GM19455 (cell line): Measurements from ENCODE around the gene PADI6.

Experiments used
- ATAC-seq: cut with Tn5 transposase; IDR thresholded peaks from one replicate; pipeline ENCODE4 v1.9.1; 2021; ENCODE audit not compliant: unreplicated experiment

The PADI6 gene

DNA sequence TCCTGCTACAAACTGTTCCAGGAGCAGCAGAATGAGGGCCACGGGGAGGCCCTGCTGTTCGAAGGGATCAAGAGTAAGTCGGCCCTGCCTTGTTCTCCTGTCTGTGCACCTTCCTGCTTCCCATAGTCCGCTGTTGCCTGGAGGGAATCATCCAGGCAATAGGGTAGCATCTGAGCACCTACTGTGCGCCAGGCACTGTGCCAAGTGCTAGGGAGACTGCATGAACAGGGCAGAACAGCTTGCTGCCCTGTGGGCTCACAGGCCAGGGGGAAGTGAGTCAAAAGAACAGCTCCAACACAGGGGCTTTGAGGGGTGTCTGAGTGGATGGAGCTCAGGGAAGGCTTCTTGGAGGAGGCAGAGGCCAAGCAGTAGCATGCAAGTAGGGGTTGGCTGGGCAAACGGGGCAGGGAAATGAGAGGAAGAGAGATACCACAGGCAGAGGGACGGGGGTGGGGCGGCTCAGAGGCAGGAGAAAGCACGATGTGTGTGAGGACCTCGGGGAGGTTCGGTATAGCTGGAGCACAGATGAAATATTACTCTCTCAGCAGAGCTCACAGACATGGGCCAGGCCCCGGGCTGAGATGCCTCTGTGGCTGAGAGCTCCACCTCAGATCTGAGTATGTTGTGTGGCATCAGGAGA, 15.5 kb upstream of the PADI6 start:
- ATAC-seq: no peak

DNA sequence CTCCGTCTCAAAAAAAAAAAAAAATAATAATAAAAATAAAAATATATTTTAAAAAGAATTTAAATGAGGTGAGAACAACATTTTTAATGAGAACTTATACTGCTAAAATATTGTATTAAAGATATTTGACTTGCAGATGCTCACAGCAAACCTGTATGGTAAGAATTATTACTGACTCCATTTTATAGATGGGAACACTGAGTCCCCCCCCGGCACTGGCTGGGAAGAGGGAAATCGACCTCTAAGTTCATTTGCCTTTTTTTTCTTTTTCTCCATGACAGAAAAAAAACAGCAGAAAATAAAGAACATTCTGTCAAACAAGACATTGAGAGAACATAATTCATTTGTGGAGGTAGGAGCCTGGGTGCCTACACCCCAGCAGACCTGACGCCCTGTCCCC, 13.4 kb upstream of the PADI6 start:
- no peak for ATAC-seq

DNA sequence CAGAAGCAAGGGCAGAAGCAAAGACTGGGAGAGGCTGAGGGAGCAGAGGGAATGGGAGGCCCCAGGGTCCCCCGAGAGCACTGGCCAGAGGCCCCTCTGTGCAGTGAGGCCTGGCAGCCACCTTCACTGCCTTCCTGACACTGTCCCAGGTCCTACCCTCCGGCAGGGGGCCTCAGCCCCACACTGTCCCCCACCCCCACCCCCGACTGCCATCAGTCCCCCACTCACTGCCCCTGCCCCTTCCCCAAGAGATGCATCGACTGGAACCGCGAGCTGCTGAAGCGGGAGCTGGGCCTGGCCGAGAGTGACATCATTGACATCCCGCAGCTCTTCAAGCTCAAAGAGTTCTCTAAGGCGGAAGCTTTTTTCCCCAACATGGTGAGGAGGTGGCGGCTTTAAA, 13.0 kb upstream of the PADI6 start:
- no peak for ATAC-seq

DNA sequence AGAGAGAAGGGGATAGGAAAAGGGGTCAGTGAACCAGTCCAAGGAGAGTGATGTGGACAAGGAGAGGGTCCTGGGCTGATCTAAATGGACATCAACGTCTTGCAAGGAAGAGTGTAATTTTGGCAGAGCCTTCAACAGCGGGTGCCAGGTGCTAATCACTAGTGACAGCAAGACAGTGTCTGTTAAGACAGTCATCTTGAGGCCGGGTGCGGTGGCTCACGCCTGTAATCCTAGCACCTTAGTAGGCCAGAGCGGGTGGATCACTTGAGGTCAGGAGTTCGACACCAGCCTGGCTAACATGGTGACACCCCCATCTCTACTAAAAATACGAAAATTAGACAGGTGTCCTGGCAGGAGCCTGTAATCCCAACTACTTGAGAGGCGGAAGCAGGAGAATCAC, 12.2 kb upstream of the PADI6 start:
- no peak for ATAC-seq

DNA sequence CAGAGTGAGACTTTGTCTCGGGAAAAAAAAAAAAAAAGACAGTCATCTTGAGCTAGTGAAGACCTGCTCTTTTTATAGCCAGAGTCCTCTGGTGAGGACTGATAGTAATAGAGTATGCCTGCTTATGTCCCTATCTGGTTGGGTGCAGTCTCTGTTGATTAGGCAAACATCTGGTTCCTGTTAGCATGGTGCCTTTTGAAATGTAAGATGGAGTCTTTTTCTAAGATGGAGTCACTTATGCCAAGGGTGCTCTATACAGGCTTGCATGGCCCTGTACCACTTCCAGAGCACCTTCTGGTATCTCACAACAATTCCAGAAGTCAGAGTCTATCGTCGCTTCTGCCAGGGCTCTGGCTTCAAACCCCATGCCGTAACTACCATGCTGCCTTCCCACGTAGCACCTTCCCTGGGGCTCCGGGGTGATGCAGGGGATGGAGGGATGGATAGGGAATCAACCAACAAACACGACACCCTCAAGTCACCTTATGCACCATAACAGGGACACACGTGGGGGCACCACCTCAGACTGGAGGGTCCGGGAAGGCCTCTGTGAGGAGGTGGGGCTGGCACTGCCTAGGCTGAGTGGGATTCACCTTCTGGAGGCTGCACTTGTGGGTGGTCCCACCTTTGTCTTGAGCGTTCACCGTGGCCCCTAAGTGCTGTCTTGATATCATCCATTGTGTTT, 11.6 kb upstream of the PADI6 start:
- ATAC-seq: no peak

DNA sequence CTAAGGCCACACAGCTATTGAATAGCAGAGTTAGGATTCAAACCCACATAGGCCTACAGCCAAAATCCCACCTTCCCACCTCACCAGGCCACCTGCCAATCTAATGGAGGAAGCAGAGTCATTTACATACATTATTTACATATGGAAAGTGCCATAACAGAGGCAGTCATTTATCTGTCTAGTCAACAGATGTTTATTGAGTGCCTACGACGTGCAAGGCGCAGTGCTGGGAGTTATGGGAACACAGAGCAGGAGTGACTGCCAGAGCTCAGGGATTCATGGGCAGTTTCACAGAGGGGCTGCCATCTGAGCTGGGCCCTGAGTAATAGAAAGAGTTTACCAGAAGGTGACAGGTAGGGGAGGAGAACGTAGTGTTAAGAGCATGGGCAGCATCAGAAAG, 10.3 kb upstream of the PADI6 start:
- ATAC-seq: no peak

DNA sequence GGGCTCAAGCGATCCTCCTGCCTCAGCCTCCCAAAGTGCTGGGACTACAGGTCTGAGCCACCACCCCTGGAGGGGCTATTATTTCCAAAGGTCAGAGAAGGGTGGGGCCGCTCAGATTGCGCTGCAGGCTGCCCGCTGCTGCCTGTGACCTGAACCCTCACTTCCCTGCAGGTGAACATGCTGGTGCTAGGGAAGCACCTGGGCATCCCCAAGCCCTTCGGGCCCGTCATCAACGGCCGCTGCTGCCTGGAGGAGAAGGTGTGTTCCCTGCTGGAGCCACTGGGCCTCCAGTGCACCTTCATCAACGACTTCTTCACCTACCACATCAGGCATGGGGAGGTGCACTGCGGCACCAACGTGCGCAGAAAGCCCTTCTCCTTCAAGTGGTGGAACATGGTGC, 8.6 kb upstream of the PADI6 start:
- ATAC-seq: no peak

DNA sequence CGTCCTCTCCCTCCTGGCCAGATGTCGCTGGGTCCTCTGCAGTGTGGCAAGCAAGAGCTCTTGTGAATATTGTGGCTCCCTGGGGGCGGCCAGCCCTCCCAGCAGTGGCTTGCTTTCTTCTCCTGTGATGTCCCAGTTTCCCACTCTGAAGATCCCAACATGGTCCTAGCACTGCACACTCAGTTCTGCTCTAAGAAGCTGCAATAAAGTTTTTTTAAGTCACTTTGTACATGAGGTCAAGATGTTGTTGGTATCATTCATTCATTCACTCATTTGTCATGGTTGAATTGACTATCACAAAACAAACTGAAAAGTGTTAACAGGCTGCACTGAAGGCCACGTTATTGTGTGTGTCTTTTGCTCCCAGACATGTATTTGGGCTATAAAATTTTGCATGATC, 8.2 kb upstream of the PADI6 start:
- no peak for ATAC-seq

DNA sequence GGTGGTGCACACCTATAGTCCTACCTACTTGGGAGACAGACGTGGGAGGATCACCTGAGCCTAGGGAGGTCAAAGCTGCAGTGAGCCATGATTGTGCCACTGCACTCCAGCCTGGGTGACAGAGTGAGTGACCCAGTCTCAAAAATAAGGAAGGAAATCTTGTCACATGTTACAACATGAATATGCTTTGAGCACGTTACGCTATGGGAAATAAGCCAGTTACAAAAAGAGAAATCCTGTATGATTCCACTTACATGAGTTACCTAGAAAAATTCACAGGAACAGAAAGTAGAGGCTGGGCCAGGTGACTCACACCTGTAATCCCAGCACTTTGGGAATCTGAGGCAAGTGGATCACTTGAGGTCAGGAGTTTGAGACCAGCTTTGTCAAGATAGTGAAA, 6.7 kb upstream of the PADI6 start:
- ATAC-seq: no peak

DNA sequence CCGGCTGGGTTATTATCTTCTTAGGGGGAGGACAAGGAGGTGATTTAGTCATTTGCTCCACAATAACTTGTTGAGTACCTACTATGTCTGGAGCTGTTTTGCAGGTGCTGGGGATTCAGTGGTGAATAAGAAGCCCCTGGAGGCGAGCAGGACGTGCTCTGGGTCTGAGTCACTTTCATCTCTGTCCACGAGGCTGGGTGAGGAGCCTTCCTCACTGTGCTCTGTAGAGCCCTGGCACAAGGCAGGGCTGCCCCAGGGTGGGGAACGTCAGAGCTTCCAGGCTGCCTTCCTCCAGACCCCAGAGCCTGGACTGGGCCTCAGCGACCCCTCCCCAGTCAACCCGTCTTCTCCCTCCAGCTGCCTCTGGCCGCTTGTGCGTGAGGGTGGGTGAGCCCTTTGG, 2.5 kb upstream of the PADI6 start:
- no peak for ATAC-seq

DNA sequence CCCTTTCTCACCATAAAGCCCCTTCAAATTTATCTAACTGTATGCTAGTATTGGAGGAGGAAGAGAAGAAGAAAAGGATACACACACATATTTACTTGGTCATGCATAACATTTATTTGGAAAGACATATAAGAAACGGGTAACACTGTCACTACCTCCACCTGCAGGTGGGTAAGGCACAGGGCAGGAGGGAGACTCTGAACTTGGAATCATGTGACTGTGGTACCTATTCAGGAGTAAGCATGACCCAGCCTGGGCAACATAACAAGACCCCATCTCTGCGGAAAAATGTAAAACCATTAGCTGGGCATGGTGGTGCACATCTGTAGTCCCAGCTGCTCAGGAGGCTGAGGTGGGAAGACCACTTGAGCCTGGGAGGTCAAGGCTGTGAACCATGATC, 1.4 kb upstream of the PADI6 start:
- ATAC-seq: no peak

DNA sequence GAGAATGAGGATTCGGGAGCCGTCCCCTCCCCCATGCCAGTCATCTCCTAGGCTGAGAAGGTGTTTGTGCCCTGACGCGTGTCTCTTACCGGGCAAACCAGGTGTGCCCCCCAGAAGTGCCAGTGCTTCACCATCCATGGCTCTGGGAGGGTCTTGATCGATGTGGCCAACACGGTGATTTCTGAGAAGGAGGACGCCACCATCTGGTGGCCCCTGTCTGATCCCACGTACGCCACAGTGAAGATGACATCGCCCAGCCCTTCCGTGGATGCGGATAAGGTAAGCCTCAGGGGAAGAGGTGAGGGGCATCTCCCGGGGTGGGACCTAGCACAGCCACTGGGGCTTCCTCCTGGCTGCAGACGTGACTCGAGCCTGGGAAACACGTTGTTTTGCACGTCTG, 959 bp downstream of the PADI6 start:
- no peak for ATAC-seq

DNA sequence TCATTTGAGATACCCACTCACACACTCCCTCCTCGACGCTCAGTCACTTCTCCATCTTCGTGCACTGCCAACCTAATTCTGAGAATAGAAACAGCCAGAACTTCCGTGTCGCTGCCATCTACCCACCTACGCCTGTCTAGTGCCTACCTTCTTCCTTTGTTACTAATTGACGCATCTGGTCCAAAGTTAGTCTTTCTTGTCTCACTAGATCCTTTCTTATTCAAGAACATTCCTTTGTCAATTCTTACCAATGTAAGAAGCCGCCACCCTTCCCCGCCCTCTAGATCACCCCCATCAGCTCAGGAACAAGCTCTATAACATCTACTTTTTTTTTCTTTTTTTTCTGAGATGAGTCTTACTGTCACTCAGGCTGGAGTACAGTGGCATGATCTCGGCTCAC, 3.7 kb downstream of the PADI6 start:
- ATAC-seq: no peak

DNA sequence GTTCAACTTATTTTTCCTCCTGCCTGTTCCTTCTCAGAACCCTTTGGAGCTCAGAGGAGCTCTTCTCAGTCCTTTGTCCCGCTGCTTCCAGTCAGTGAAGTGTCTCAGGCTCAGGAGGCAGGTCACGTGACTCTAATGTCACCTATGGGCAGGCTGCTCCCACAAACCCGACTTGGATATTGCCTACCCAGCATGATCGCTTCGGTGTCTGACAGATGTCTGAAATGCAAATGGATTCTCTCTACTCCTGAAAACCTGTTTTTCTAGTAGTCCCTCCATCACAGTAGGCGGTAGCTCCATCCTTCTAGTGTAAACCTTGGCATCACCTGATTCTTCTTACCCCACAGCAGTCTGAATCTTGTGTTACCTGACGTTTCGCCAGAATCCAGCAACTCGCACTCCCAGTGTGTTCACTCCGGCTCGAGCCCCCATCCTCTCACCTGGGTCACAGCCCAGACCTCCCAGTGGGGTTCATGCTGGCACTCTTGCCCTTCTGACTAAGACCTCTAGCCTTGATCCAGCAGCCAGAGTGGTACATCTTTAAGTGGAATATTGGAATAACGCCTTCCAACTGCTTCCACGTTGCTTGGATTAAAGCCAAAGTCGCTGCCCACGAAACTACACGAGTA, 5.4 kb downstream of the PADI6 start:
- no peak for ATAC-seq

DNA sequence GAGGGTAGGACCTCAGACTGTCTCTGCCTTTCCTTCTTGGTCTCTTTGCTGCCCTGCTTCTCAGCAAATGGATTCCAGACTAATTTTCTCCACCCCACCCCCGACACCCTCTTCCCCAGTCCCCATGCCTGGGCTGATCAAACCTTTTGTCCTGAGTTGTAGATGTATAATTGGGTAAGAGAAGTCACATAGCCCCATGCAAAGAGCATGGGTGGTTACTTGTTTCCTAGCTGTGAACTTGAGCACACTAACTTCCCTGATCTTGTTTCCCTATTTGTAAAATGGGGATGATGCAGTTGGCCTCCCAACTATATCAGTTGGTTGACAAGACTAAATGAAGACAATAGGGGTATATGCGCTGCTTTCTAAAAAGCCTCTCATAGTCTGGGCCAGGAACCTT, 9.2 kb downstream of the PADI6 start:
- no peak for ATAC-seq

DNA sequence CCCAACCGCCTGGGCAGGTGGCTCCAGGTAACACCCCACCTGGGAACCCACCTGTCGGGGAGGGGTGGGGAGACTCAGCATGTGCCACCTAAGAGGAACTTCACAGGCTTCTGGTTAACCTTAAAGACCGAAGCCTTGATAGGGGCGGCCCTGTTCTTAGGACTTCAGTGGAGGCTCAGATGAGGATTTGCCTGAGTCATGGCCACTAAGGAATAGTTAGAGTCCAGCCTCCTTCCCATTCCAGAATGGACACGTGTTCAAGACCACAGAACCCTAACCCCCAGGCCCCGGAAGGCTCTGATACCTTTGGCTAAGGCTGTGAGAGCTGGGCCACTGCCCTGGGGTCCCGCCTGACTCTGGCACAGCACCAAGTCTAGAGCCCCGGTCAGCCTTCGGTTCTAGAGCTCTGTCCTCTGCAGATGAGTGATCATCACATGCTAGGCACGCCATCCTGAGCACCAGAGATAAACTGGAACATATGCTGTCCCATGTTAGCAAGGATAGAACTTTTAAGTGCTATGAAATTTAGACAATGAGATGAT, 20.3 kb downstream of the PADI6 start:
- ATAC-seq: no peak

DNA sequence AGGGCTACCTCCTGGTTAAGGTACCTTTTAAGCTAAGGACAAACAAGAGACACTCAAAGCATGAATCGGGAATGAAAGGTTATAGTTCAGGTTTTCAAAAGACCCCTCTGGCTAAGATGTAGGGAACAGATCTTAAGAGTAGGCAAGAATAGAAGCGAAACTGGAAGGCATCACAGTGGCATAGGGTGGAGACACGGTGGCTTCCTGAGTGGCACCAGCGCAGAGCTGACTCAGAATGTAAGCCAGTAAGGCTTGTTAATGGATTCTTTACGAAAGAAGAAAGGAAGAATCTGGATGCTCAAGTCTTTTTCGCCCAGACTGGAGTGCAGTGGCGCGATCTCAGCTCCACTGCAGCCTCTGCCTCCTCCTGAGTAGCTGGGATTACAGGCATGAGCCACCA, 21.2 kb downstream of the PADI6 start:
- ATAC-seq: no peak

DNA sequence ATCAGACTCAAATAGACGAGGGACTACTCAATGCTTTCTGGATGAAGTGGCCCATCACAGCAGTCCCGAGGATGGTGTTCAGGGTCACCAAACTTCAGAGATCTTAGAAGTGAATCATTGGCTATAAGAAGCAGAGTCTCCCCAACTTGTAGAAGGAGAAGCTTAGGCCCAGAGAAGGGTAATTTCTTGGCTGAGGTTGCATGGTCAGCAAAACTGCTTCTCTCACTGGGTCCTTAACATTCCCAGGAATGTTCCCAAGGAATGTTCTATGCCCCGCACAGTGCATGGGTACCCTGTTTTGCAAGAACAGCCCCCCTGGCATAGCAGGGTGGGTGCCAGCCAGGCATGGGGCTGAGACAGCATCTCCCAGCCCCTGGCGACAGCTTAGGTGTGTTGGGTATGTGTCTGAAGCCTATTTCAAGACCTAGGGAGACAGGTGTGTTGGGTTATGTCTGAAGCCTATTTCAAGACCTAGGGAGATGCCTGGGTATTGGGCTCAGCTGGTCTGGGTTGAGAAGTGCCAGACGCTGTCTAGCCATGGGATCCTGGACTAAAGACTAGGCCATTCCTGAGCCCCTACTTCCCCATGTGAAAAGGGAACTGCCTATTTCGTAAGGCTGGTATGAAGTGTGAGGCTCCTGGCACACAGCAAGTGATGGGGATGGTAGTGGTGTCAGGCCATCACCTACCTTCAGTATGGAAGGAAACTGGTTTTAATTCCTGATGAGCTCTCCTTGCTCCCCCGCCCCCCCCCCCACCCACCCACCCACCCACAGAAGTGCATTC, 26.1 kb downstream of the PADI6 start:
- ATAC-seq: no peak

DNA sequence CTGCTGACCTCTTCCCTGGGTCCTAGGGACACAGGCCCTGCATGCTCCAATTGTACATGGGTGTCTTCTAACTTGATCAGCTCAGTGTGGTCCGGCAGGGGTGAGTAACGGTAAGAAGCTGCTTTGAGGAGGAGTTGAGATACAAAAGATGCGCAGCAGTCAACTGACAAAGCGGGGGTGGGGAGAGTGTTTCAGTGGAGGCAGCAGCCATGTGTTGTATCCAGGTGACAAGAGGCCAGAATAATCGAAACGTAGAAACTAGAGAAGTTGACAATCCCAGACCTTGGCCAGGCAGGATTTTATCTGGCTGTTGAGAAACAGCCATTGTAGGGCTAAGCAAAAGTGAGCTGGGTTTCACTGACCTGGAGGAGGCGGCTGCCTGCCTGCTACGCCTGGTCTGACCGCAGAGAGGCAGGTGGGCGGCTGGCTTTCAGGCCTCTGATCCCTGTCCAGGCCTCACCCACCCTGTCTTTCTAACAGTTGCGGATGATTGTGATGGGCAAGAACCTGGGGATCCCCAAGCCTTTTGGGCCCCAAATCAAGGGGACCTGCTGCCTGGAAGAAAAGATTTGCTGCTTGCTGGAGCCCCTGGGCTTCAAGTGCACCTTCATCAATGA, 28.8 kb downstream of the PADI6 start:
- no peak for ATAC-seq

DNA sequence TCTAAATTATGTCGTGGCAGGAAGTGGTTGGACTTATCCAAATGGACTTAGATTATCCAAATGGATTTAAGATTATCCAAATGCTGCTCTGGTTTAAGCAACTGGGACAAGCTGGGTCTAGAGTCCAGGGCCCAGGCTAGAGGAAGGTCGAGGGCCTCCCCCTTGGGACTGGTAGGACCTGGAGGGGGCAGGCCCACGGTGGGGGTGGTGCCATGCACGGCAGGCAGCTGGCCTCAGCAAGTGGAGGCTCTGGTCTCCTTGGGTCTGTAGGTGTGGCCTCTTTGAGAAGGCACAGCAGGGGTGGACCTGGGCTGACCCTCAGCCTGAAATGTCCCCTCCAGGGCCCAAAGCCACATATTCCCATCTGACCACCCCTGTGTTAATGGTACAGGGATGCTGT, 29.8 kb downstream of the PADI6 start:
- ATAC-seq: no peak

DNA sequence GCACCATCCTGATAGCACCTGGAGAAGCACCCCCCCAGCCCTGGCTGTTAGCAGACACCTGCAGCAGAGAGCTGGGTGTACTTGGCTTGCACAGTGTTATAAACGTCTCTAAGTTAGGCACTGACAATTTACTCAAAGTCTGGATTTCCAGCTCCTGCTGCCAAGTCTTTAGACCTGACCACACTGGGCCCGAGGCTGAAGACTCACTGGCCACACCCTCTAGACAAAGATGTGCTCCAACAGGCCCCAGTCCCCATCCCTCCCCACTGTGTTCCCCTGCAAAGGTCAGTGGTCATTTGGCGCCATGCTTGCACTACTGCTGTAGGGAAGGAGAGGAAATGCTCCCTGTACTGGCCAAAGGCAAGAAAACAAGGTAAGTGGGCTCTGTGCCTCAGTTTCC, 31.1 kb downstream of the PADI6 start:
- no peak for ATAC-seq
